CD14-positive monocyte (primary cell): Measurements from ENCODE around the gene AADACL4. TPM values are rescaled to one million over a fixed set of nuclear protein-coding genes. Genes with fewer than 3 reads are reported as not detected.

ENCODE experiments used
- DNase-seq, 3 donors: peaks; one replicate each; pipeline ENCODE4 v3.0.0-alpha.2; 2011 to 2022
- H2AFZ ChIP-seq: 2 replicates; pipeline ENCODE4 v1.6.0; 2012; ENCODE audit warnings: mild to moderate bottlenecking, low read depth, low read length, inconsistent platforms; ENCODE audit not compliant: insufficient read depth, poor library complexity, severe bottlenecking
- H3K27ac ChIP-seq, 2 donors: 1 replicate in 1 of 2; 2 replicates in 1 of 2; pipeline ENCODE4 v1.5.1; 2012 to 2013; ENCODE audit warnings: low read length in 2 of 2, control low read depth in 1 of 2, inconsistent platforms in 1 of 2, low read depth in 1 of 2, mild to moderate bottlenecking in 1 of 2
- H3K27me3 ChIP-seq, 2 donors: one replicate each; pipeline versions ENCODE4 v1.6.0 to v1.6.1; 2011 to 2013; ENCODE audit warnings: low read length in 2 of 2; ENCODE audit not compliant: control insufficient read depth in 2 of 2, insufficient read depth in 2 of 2
- H3K36me3 ChIP-seq, 2 donors: replicated peaks in 1 of 2; 1 replicate in 1 of 2; 2 replicates in 1 of 2; pipeline versions ENCODE4 v1.5.1 to v1.6.1; 2012 to 2013; ENCODE audit warnings: low read length in 2 of 2, control low read depth in 1 of 2, inconsistent platforms in 1 of 2, mild to moderate bottlenecking in 1 of 2; ENCODE audit not compliant: insufficient read depth in 2 of 2, control insufficient read depth in 1 of 2
- H3K4me1 ChIP-seq, 2 donors: 1 replicate in 1 of 2; 2 replicates in 1 of 2; pipeline versions ENCODE4 v1.5.1 to v1.6.1; 2012 to 2013; ENCODE audit warnings: low read length in 2 of 2, control low read depth in 1 of 2, inconsistent platforms in 1 of 2, mild to moderate bottlenecking in 1 of 2, moderate library complexity in 1 of 2; ENCODE audit not compliant: insufficient read depth in 2 of 2, control insufficient read depth in 1 of 2
- H3K4me2 ChIP-seq: replicated peaks from 2 replicates; pipeline ENCODE3; 2012; ENCODE audit warnings: low read length, moderate library complexity, mild to moderate bottlenecking; ENCODE audit not compliant: poor library complexity, severe bottlenecking; ENCODE audit errors: extremely low read depth
- H3K4me3 ChIP-seq, 3 experiments: fragments of 200-600 bp in 1 of 3; sonication (generic) in 1 of 3; replicated peaks in 1 of 3; 1 replicate in 2 of 3; 2 replicates in 1 of 3; pipeline ENCODE4 v1.5.1; 2011 to 2013; ENCODE audit warnings: low read length in 3 of 3, mild to moderate bottlenecking in 3 of 3, control low read depth in 2 of 3, low read depth in 2 of 3, inconsistent platforms in 1 of 3, moderate library complexity in 1 of 3
- H3K79me2 ChIP-seq: 2 replicates; pipeline ENCODE4 v1.6.0; 2012; ENCODE audit warnings: mild to moderate bottlenecking, control low read depth, inconsistent platforms, low read length, moderate library complexity; ENCODE audit not compliant: insufficient read depth
- H3K9ac ChIP-seq: 2 replicates; pipeline ENCODE4 v1.6.0; 2017; ENCODE audit warnings: low read length, mild to moderate bottlenecking; ENCODE audit not compliant: insufficient read depth, poor library complexity, severe bottlenecking
- H3K9me3 ChIP-seq, 2 donors: replicated peaks in 1 of 2; 1 replicate in 1 of 2; 2 replicates in 1 of 2; pipeline versions ENCODE4 v1.5.1 to v1.6.1; 2012 to 2013; ENCODE audit warnings: low read length in 2 of 2, control low read depth in 1 of 2; ENCODE audit not compliant: control insufficient read depth in 1 of 2, insufficient read depth in 1 of 2
- H4K20me1 ChIP-seq: 2 replicates; pipeline ENCODE4 v1.6.0; 2012; ENCODE audit warnings: mild to moderate bottlenecking, low read length, control low read depth, moderate library complexity; ENCODE audit not compliant: insufficient read depth
- H3K27ac Mint-ChIP-seq, 7 donors: one replicate each; pipeline ENCODE4 v1.8.0; 2020; ENCODE audit warnings: mild to moderate bottlenecking in 7 of 7, mixed read lengths in 7 of 7, moderate library complexity in 6 of 7, inconsistent platforms in 2 of 7
- H3K27me3 Mint-ChIP-seq, 3 donors: one replicate each; pipeline ENCODE4 v1.8.0; 2021 to 2022; ENCODE audit warnings: low read depth in 3 of 3, mild to moderate bottlenecking in 3 of 3, mixed read lengths in 3 of 3, moderate library complexity in 3 of 3, inconsistent platforms in 1 of 3
- H3K36me3 Mint-ChIP-seq, 2 donors: one replicate each; pipeline ENCODE4 v1.8.0; 2020; ENCODE audit warnings: mixed read lengths in 2 of 2, inconsistent platforms in 1 of 2, mild to moderate bottlenecking in 1 of 2
- H3K4me1 Mint-ChIP-seq: one replicate; pipeline ENCODE4 v1.8.0; 2020; ENCODE audit warnings: mild to moderate bottlenecking, mixed read lengths
- H3K4me3 Mint-ChIP-seq, 2 donors: one replicate each; pipeline ENCODE4 v1.8.0; 2020; ENCODE audit warnings: mild to moderate bottlenecking in 2 of 2, mixed read lengths in 2 of 2, moderate library complexity in 1 of 2
- H3K9me3 Mint-ChIP-seq, 7 donors: one replicate each; pipeline ENCODE4 v1.8.0; 2020 to 2022; ENCODE audit warnings: mixed read lengths in 7 of 7, mild to moderate bottlenecking in 6 of 7, moderate library complexity in 6 of 7, inconsistent platforms in 2 of 7
- CTCF ChIP-seq: fragments of 200-600 bp; IDR thresholded peaks from one replicate; pipeline ENCODE4 v1.8.0; 2022; ENCODE audit warnings: antibody characterized with exemption, mild to moderate bottlenecking
- WGBS: methylation state at CpG from one replicate; pipeline ENCODE4 v1.1.5; 2013; ENCODE audit warnings: missing lambda C conversion rate; ENCODE audit not compliant: insufficient coverage; 5-methylcytosine and 5-hydroxymethylcytosine counted together
- intact Hi-C, 2 donors: fragments of 100-400 bp; cut with micrococcal nuclease; formaldehyde crosslinking; loops; one replicate each; pipeline versions ENCODE4 v1.15.0 to v1.15.1; 2023
- polyA plus RNA-seq, 3 donors: library from polyadenylated mRNA; depleted of rRNA in 1 of 3; unstranded in 2 of 3; stranded (reverse) in 1 of 3; fragments of 300-500 nt in 2 of 3; fragments of >200 nt in 1 of 3; fragmentation: Illumina TruSeq in 2 of 3; gene quantifications; 1 replicate in 2 of 3; 2 replicates in 1 of 3; pipeline ENCODE4 v1.2.3, GENCODE V29; 2012 to 2021

AADACL4 gene
- polyA plus RNA-seq, 3 donors: not detected

- no peak overlapping the region for H3K27ac Mint-ChIP-seq
Measured at GRCh38 chr1:12640237-12640957, 3.5 kb upstream of the AADACL4 start.

GRCh38 chr1:12640958-12641272 is 3.0 kb upstream of the AADACL4 start:
- H3K36me3 Mint-ChIP-seq: no peaks in the 10 kb centered on the region
- Histone ChIP-seq H3K36me3 (no peaks in the 10 kb centered on the region), H2AFZ (no peak overlapping the region), H3K79me2 (no peaks in the 10 kb centered on the region), H3K27me3 (no peaks in the 10 kb centered on the region), H3K4me3 (no peak overlapping the region), H3K27ac (no peak overlapping the region), H3K4me1 (no peaks in the 10 kb centered on the region), H3K9me3 (peaks cover 41% of the 10 kb centered on the region in 2 donors), H3K4me2 (no peak overlapping the region), H4K20me1 (no peaks in the 10 kb centered on the region), H3K9ac (no peak overlapping the region)
- no peak for DNase-seq
- H3K4me3 Mint-ChIP-seq: no peak overlapping the region
- peaks cover 2 to 3% (median 2%) of the 10 kb centered on the region in 3 donors for H3K27me3 Mint-ChIP-seq
- H3K27ac Mint-ChIP-seq: no peak overlapping the region
- TF ChIP-seq CTCF: no peak
- intact Hi-C loops: no loop called here
- peaks cover 25 to 63% (median 49%) of the 10 kb centered on the region in 7 donors for H3K9me3 Mint-ChIP-seq
- no peaks in the 10 kb centered on the region for H3K4me1 Mint-ChIP-seq

More at GRCh38 chr1:12640237-12640957, 3.5 kb upstream of the AADACL4 start:
- no peak for TF ChIP-seq CTCF
- no peaks in the 10 kb centered on the region for H3K4me1 Mint-ChIP-seq
- no peak overlapping the region for H3K27ac ChIP-seq
- H3K4me3 Mint-ChIP-seq: no peak overlapping the region
- H3K36me3 ChIP-seq: no peaks in the 10 kb centered on the region
- no peak overlapping the region for H3K4me2 ChIP-seq
- no peaks in the 10 kb centered on the region for H4K20me1 ChIP-seq
- H3K9me3 Mint-ChIP-seq: peaks cover 25 to 64% (median 49%) of the 10 kb centered on the region in 7 donors
- peaks cover 2 to 3% (median 2%) of the 10 kb centered on the region in 3 donors for H3K27me3 Mint-ChIP-seq
- 79% methylated on average over 2 of the region's 7 CpGs for WGBS
- peaks cover 41 to 43% of the 10 kb centered on the region in 2 donors for H3K9me3 ChIP-seq
- DNase-seq: no peak
- no peaks in the 10 kb centered on the region for H3K36me3 Mint-ChIP-seq
- intact Hi-C loops: no loop called here
- H3K9ac ChIP-seq: no peak overlapping the region
- H3K4me3 ChIP-seq: no peak overlapping the region
- no peaks in the 10 kb centered on the region for H3K27me3 ChIP-seq
- no peak overlapping the region for H2AFZ ChIP-seq
- no peaks in the 10 kb centered on the region for H3K4me1 ChIP-seq
- no peaks in the 10 kb centered on the region for H3K79me2 ChIP-seq
